SK-N-DZ (cell line): ENCODE results near the gene ZNF446.

ENCODE experiments used
- DNase-seq: peaks from one replicate; pipeline ENCODE4 v3.0.0-alpha.2; 2015; ENCODE audit warnings: low spot score
- small RNA-seq, 2 experiments: library from RNA; depleted of rRNA; stranded (forward); fragments of <200 nt; gene quantifications; one replicate each; pipeline ENCODE3, GENCODE V24; 2014

Gene ZNF446

GRCh38 chr19:58522709-58523108 is 46.6 kb downstream of the ZNF446 start:
- DNase-seq = no peak

GRCh38 chr19:58529405-58529804 is 53.3 kb downstream of the ZNF446 start:
- DNase-seq = no peak

Small RNA genes lying within 50 kb of the gene (small RNA-seq; reads per million reads assigned to genes)
- 0 reads per million in 2 experiments for gene RN7SL693P
- 0 reads per million in 2 experiments for gene RNU6-1337P
